ENCODE data around the gene RHOF. TPM values are rescaled to one million over a fixed set of nuclear protein-coding genes. Genes with fewer than 3 reads are reported as not detected.

RHOF gene
- total and polyA plus RNA-seq, 2 experiments from 2014 or later = 2.4 to 6.7 TPM

DNA sequence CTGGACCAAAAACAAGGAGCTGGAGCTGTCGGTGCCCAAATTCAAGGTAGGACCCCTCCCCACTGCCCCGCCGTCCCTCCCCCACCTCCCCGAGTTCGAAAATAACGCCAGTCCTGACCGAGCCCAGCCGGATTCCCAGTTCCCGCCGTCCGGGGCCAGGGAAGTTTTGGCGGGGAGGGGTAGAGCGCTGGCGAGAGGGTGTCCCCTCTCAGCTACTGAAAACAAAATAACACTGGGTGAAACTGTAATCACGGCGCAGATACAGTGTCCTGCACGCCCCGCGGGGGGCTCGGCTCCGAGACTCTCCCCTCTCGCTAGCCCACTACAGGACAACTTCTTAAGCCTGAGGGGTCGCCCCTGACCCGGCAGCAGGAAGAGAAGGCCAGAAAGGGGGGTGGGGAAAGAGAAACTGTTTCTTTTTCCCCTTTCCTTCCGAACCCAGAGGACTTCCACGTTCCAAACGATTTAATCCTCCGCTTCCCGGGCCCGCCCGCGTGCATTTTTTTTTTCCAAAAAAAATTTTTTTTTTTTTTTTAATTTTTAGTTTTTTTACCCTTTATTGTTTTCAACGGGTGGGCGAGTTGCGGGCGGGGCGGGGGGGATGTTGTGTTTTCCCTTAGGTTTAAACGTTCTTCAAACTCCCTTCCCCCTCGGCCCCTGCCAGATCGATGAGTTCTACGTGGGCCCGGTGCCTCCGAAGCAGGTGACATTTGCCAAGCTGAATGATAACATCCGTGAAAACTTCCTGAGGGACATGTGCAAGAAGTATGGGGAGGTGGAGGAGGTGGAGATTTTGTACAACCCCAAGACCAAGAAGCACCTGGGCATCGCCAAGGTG, 11.9 kb upstream of the RHOF start:
- Histone ChIP-seq H3K9me3 (ENCODE audit: low read depth) (no peaks in the 10 kb centered on the region), H4K20me1 (ENCODE audit: insufficient read depth) (no peaks in the 10 kb centered on the region), H3K4me1 (ENCODE audit: insufficient read depth) (peaks cover 22% of the 10 kb centered on the region), H3K36me3 (ENCODE audit: low read depth) (0 out of 2 replicates have a peak, but pooled peaks cover 3% of the 10 kb centered on the region), H3K79me2 (ENCODE audit: insufficient read depth) (peaks cover 79% of the 10 kb centered on the region), H3K4me3 (peak overlapping the region; percentile 80), H3F3A (ENCODE audit: insufficient read depth) (peaks cover 17% of the 10 kb centered on the region), H3K9me2 (ENCODE audit: insufficient read depth) (no peaks in the 10 kb centered on the region), H3K4me2 (ENCODE audit: unreplicated experiment) (peak overlapping the region; percentile 98), H3K27ac (peak overlapping the region; percentile 99), H3K27me3 (replicated peaks; ENCODE audit: insufficient read depth) (no peaks in the 10 kb centered on the region), H2AFZ (no peak overlapping the region), H3K9ac (peak overlapping the region; percentile 99)
- TF ChIP-seq EZH2phosphoT487 (IDR thresholded peaks at IDR 0.05; ENCODE audit: insufficient read depth, low read depth) (no peak), EZH2 (IDR thresholded peaks at IDR 0.05; ENCODE audit: insufficient read depth, poor library complexity, severe bottlenecking) (no peak)
- in situ Hi-C loops (cut with MboI) = no loop called here
- WGBS, 2 experiments (ENCODE audit: low coverage in 1 of 2, low lambda C conversion rate in 2 of 2, missing lambda C conversion rate in 2 of 2) = 1% methylated on average over 39 to 45 of the region's 45 CpGs
- peak; percentile 64 for DNase-seq

DNA sequence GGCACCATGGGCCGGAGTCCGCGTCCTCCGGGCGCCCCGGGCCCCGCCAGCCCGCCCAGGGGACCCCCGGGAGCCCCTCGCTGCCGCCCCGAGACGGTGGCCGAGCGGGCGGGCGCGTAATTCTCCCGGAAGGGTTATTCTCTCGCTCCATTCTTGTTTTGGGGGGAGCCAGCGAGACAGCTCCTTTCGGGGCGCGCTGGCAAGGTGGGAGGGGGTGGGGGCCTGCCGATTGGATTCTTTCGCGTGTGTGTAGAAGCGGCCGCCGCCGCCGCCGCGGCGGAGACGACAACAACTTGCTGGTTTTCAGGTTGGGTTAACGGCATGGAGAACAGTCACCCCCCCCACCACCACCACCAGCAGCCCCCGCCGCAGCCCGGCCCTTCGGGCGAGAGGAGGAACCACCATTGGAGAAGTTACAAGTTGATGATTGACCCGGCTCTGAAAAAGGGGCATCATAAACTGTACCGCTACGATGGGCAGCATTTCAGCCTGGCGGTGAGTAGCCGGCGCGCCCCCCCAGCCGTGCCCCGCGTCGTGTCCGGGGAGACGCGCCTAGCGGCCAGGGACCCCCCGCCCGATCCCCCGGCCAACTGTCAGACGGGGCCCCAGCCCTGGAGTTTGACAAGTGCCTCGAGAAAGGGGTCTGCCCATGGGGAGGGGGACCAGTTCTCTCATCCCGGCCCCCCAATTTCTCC, 11.1 kb upstream of the RHOF start:
- peaks cover 17% of the 10 kb centered on the region for H3F3A ChIP-seq (ENCODE audit: insufficient read depth)
- in situ Hi-C loops (cut with MboI) = no loop called here
- 0 out of 2 replicates have a peak overlapping the region, but pooled peaks have one; percentile 4 for H2AFZ ChIP-seq
- no peaks in the 10 kb centered on the region for H3K36me3 ChIP-seq (ENCODE audit: low read depth)
- no peaks in the 10 kb centered on the region for H3K9me2 ChIP-seq (ENCODE audit: insufficient read depth)
- peak overlapping the region; percentile 98 for H3K4me2 ChIP-seq (ENCODE audit: unreplicated experiment)
- peak overlapping the region; percentile 99 for H3K27ac ChIP-seq
- peaks cover 71% of the 10 kb centered on the region for H3K79me2 ChIP-seq (ENCODE audit: insufficient read depth)
- peak overlapping the region; percentile 80 for H3K4me3 ChIP-seq
- no peaks in the 10 kb centered on the region for H3K27me3 ChIP-seq (replicated peaks; ENCODE audit: insufficient read depth)
- no peaks in the 10 kb centered on the region for H4K20me1 ChIP-seq (ENCODE audit: insufficient read depth)
- TF ChIP-seq EZH2 (IDR thresholded peaks at IDR 0.05; ENCODE audit: insufficient read depth, poor library complexity, severe bottlenecking) = no peak
- TF ChIP-seq EZH2phosphoT487 (IDR thresholded peaks at IDR 0.05; ENCODE audit: insufficient read depth, low read depth) = no peak
- peaks cover 22% of the 10 kb centered on the region for H3K4me1 ChIP-seq (ENCODE audit: insufficient read depth)
- peak; percentile 62 for DNase-seq
- H3K9me3 ChIP-seq (ENCODE audit: low read depth) = no peaks in the 10 kb centered on the region
- WGBS, 2 experiments (ENCODE audit: low coverage in 1 of 2, low lambda C conversion rate in 2 of 2, missing lambda C conversion rate in 2 of 2) = 1 to 3% methylated on average over 20 to 63 of the region's 63 CpGs
- peak overlapping the region; percentile 99 for H3K9ac ChIP-seq

GRCh38 chr12:121803861-121804416, 10.5 kb upstream of the RHOF start, which contains the start of gene SETD1B:
SETD1B (plus strand) TSS chr12:121804009; CDS start chr12:121804738, 729 bp downstream.
- Histone ChIP-seq H3K9ac (peak within 1 kb of the TSS; percentile 99), H3K36me3 (ENCODE audit: low read depth) (no peaks in the 10 kb centered on the region), H3K9me3 (ENCODE audit: low read depth) (no peaks in the 10 kb centered on the region), H3K27ac (peak within 1 kb of the TSS; percentile 99), H3F3A (ENCODE audit: insufficient read depth) (peaks cover 21% of the 10 kb centered on the region), H4K20me1 (ENCODE audit: insufficient read depth) (no peaks in the 10 kb centered on the region), H3K9me2 (ENCODE audit: insufficient read depth) (no peaks in the 10 kb centered on the region), H3K27me3 (replicated peaks; ENCODE audit: insufficient read depth) (no peaks in the 10 kb centered on the region), H3K4me1 (ENCODE audit: insufficient read depth) (peaks cover 23% of the 10 kb centered on the region), H3K79me2 (ENCODE audit: insufficient read depth) (peaks cover 65% of the 10 kb centered on the region), H3K4me3 (peak within 1 kb of the TSS; percentile 80), H2AFZ (peak within 1 kb of the TSS; percentile 80), H3K4me2 (ENCODE audit: unreplicated experiment) (peak within 1 kb of the TSS; percentile 98)
- TF ChIP-seq EZH2 (IDR thresholded peaks at IDR 0.05; ENCODE audit: insufficient read depth, poor library complexity, severe bottlenecking) (no peak), EZH2phosphoT487 (IDR thresholded peaks at IDR 0.05; ENCODE audit: insufficient read depth, low read depth) (no peak)
- WGBS, 2 experiments (ENCODE audit: low coverage in 1 of 2, low lambda C conversion rate in 2 of 2, missing lambda C conversion rate in 2 of 2) = 0 to 3% methylated on average over 7 to 39 of the region's 74 CpGs
- peak; percentile 75 for DNase-seq
- in situ Hi-C loops (cut with MboI) = no loop called here
